Fibroblast of lung (primary cell): ENCODE results near the gene SNCG. TPM values are rescaled to one million over a fixed set of nuclear protein-coding genes. Genes with fewer than 3 reads are reported as not detected.
"Not testable (repeated sequence)": the region's sequence is repeated elsewhere in the genome, so short reads cannot be mapped to it uniquely, and the experiment has no call there.

ENCODE experiments used
- DNase-seq, 2 donors: peaks; one replicate each; pipeline versions ENCODE4 v3.0.0 to v3.0.0-alpha.2; 2010; ENCODE audit warnings: low read depth in 2 of 2
- H2AFZ ChIP-seq: 2 replicates; pipeline ENCODE4 v1.5.1; 2012; ENCODE audit warnings: low read length, control low read depth, inconsistent platforms
- H3K27ac ChIP-seq: 2 replicates; pipeline ENCODE4 v1.5.1; 2011; ENCODE audit warnings: low read length, control low read depth; ENCODE audit not compliant: insufficient read depth
- H3K27me3 ChIP-seq: 2 replicates; pipeline ENCODE4 v1.5.1; 2011; ENCODE audit warnings: mild to moderate bottlenecking, low read length; ENCODE audit not compliant: control insufficient read depth, insufficient read depth
- H3K36me3 ChIP-seq: 2 replicates; pipeline ENCODE4 v1.5.1; 2011; ENCODE audit warnings: low read length; ENCODE audit not compliant: control insufficient read depth, insufficient read depth
- H3K4me1 ChIP-seq: 2 replicates; pipeline ENCODE4 v1.5.1; 2011; ENCODE audit warnings: low read length; ENCODE audit not compliant: control insufficient read depth, insufficient read depth; ENCODE audit errors: extremely low read depth
- H3K4me2 ChIP-seq: 2 replicates; pipeline ENCODE4 v1.5.1; 2011; ENCODE audit warnings: low read length, control low read depth; ENCODE audit not compliant: insufficient read depth; ENCODE audit errors: extremely low read depth
- H3K4me3 ChIP-seq, 4 experiments: fragments of 200-600 bp in 1 of 4; sonication (generic) in 1 of 4; replicated peaks in 1 of 4; 2 replicates each; pipeline ENCODE4 v1.5.1; 2011 to 2016; ENCODE audit warnings: low read length in 4 of 4, low read depth in 3 of 4, mild to moderate bottlenecking in 3 of 4, control low read depth in 2 of 4, inconsistent platforms in 1 of 4, mixed read lengths in 1 of 4; ENCODE audit not compliant: insufficient read depth in 1 of 4; ENCODE audit errors: control extremely low read depth in 1 of 4
- H3K79me2 ChIP-seq: 2 replicates; pipeline ENCODE4 v1.5.1; 2012; ENCODE audit warnings: mild to moderate bottlenecking, low read length, inconsistent platforms; ENCODE audit not compliant: control insufficient read depth, insufficient read depth
- H3K9ac ChIP-seq: 2 replicates; pipeline ENCODE4 v1.5.1; 2011; ENCODE audit warnings: mild to moderate bottlenecking, low read length, control low read depth; ENCODE audit not compliant: insufficient read depth
- H3K9me3 ChIP-seq: 2 replicates; pipeline ENCODE4 v1.5.1; 2012; ENCODE audit warnings: low read depth, low read length; ENCODE audit not compliant: control insufficient read depth, insufficient read depth
- H4K20me1 ChIP-seq: 2 replicates; pipeline ENCODE4 v1.5.1; 2011; ENCODE audit warnings: low read length; ENCODE audit not compliant: control insufficient read depth, insufficient read depth; ENCODE audit errors: extremely low read depth
- EZH2 ChIP-seq: IDR thresholded peaks from 2 replicates; pipeline ENCODE4 v1.5.1; 2012; ENCODE audit warnings: low read length, control low read depth, mild to moderate bottlenecking; ENCODE audit errors: missing control alignments
- polyA plus RNA-seq, 2 donors: library from polyadenylated mRNA; depleted of rRNA in 1 of 2; stranded (reverse) in 1 of 2; unstranded in 1 of 2; fragments of >200 nt; gene quantifications; 2 replicates each; pipeline ENCODE4 v1.2.1, GENCODE V29; 2011 to 2012; ENCODE audit warnings: missing spikeins in 1 of 2
- total RNA-seq: library from RNA; depleted of rRNA; stranded (reverse); fragments of >200 nt; gene quantifications from 2 replicates; pipeline ENCODE4 v1.2.1, GENCODE V29; 2014
- TF ChIP-seq, protein P1 (sequence below), 2 donors: IDR thresholded peaks in 1 of 2; conservative IDR thresholded peaks in 1 of 2; 1 replicate in 1 of 2; 2 replicates in 1 of 2; pipeline ENCODE4 v1.5.1; 2011 to 2012; ENCODE audit warnings: low read length in 2 of 2, control low read depth in 1 of 2, inconsistent platforms in 1 of 2, low read depth in 1 of 2, mild to moderate bottlenecking in 1 of 2

SNCG gene
- total and polyA plus RNA-seq, 2 donors (not counting 1 experiment from before 2014, with no cell fraction given): 21.3 to 34.4 TPM

DNA sequence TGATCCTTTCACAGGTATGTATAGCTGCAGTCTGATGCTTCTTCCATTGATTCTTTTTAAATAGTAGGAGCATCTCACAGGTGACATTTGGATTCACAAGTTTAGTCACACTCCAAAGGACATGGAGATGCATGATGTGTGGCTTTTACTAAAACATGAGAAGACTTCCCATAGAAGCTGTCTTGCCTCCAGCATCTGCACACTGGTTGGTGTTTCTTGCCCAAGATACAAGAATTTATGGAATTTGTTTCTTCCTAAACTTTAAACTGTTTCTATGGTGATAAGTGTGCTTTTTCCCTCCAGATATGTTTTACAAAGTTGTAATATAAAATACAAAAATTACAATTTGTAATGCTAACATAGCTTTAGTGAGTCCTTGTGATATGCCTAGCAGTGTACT lies 34.1 kb downstream of the SNCG start:
- TF ChIP-seq, protein P1, sequence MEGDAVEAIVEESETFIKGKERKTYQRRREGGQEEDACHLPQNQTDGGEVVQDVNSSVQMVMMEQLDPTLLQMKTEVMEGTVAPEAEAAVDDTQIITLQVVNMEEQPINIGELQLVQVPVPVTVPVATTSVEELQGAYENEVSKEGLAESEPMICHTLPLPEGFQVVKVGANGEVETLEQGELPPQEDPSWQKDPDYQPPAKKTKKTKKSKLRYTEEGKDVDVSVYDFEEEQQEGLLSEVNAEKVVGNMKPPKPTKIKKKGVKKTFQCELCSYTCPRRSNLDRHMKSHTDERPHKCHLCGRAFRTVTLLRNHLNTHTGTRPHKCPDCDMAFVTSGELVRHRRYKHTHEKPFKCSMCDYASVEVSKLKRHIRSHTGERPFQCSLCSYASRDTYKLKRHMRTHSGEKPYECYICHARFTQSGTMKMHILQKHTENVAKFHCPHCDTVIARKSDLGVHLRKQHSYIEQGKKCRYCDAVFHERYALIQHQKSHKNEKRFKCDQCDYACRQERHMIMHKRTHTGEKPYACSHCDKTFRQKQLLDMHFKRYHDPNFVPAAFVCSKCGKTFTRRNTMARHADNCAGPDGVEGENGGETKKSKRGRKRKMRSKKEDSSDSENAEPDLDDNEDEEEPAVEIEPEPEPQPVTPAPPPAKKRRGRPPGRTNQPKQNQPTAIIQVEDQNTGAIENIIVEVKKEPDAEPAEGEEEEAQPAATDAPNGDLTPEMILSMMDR (conservative IDR thresholded peaks at IDR 0.05 in 1 of 2, IDR thresholded peaks at IDR 0.05 in 1 of 2; ENCODE audit: low read depth in 1 of 2, low read length in 2 of 2): no peak
- TF ChIP-seq EZH2: no peak
- Histone ChIP-seq H3K27me3 (no peaks in the 10 kb centered on the region), H3K4me1 (no peaks in the 10 kb centered on the region), H3K79me2 (no peaks in the 10 kb centered on the region), H3K9ac (no peak overlapping the region), H3K4me3 (no peak overlapping the region), H2AFZ (no peak overlapping the region), H3K27ac (no peak overlapping the region), H3K9me3 (no peaks in the 10 kb centered on the region), H3K36me3 (no peaks in the 10 kb centered on the region), H4K20me1 (no peaks in the 10 kb centered on the region), H3K4me2 (no peak overlapping the region)
- no peak for DNase-seq

DNA sequence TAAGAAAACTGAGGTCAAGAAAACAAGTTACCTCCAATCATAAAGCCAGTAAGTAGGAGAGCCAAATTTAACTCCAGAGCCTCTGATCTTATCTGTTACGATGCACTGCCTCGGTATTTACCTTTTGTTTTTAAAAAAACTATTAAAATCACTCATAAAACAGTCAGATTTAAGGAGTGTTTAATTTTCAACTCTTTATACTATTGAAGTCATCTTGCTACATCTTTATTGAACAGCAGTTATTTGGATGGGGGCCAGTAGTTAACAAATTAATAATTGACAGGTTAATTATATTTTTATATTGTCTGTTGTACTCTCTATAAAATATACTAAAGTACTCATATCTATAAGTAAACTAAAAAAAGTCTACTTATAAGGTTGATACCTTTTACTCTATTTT lies 34.5 kb downstream of the SNCG start:
- no peak for DNase-seq
- H3K4me2 ChIP-seq: no peak overlapping the region
- H2AFZ ChIP-seq: no peak overlapping the region

DNA sequence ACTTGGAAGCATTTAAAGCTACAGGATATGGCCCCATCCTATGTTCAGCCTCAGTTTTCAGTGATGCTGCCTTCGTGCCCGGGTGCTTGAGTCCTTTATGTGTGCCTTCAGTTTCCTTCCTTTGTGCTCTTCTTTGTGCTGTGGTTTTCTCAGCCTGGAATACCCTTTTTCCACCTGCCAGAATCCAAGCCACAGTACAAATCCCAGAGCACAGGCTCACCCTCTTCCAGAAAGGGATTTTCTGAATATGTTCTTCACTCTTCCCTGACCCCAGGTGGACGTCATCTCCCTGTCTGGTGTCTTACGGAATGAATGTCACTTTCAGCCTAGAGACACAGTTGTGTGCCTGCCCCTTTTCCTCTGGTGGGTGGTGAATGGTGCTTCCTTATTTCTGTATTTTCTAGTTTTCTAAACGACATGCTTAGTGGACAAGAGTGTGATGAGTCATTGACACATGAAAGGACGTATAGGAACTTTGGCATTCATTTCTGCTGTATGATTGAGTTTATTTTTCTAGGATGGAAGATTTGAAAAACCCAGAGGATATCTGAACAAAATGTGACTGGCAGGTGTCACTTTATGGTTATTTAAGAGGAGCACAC lies 41.5 kb downstream of the SNCG start:
- H3K79me2 ChIP-seq, H2AFZ ChIP-seq, H3K4me3 ChIP-seq, H4K20me1 ChIP-seq, H3K27ac ChIP-seq, DNase-seq, H3K36me3 ChIP-seq, H3K27me3 ChIP-seq, H3K4me2 ChIP-seq, H3K4me1 ChIP-seq, H3K9me3 ChIP-seq, H3K9ac ChIP-seq: not testable (repeated sequence)

More for the DNA sequence above, 34.5 kb downstream of the SNCG start:
- Histone ChIP-seq H3K4me1 (no peaks in the 10 kb centered on the region), H3K79me2 (no peaks in the 10 kb centered on the region), H3K4me3 (no peak overlapping the region), H4K20me1 (no peaks in the 10 kb centered on the region), H3K9me3 (no peaks in the 10 kb centered on the region), H3K9ac (no peak overlapping the region), H3K27ac (no peak overlapping the region), H3K36me3 (no peaks in the 10 kb centered on the region), H3K27me3 (no peaks in the 10 kb centered on the region)
- no peak for TF ChIP-seq EZH2
- TF ChIP-seq, protein P1 (conservative IDR thresholded peaks at IDR 0.05 in 1 of 2, IDR thresholded peaks at IDR 0.05 in 1 of 2; ENCODE audit: low read depth in 1 of 2, low read length in 2 of 2): no peak
